Smooth muscle cell (in vitro differentiated cells): ENCODE measurements around the gene CNKSR2. TPM values are rescaled to one million over a fixed set of nuclear protein-coding genes. Genes with fewer than 3 reads are reported as not detected.
"Not testable (repeated sequence)": the region's sequence is repeated elsewhere in the genome, so short reads cannot be mapped to it uniquely, and the experiment has no call there.

ENCODE experiments used
- DNase-seq: peaks from one replicate; lab custom pipeline; 2025; ENCODE audit not compliant: unreplicated experiment; lab: John Stamatoyannopoulos, UW
- H2AFZ ChIP-seq: fragments of 200-600 bp; sonication (generic); 2 replicates; pipeline ENCODE4 v1.6.0; 2016; ENCODE audit warnings: antibody characterized with exemption, low read depth, mild to moderate bottlenecking
- H3F3A ChIP-seq: fragments of 200-600 bp; sonication (generic); 2 replicates; pipeline ENCODE4 v1.6.0; 2017; ENCODE audit warnings: antibody characterized with exemption, low read depth
- H3K27ac ChIP-seq: fragments of 200-600 bp; sonication (generic); 2 replicates; pipeline ENCODE4 v1.5.1; 2016; ENCODE audit warnings: low read depth, mild to moderate bottlenecking
- H3K27me3 ChIP-seq: fragments of 200-600 bp; sonication (generic); 2 replicates; pipeline ENCODE4 v1.6.1; 2016; ENCODE audit warnings: low read depth, mild to moderate bottlenecking
- H3K36me3 ChIP-seq: fragments of 200-600 bp; sonication (generic); 2 replicates; pipeline ENCODE4 v1.5.1; 2016; ENCODE audit warnings: low read depth
- H3K4me1 ChIP-seq: fragments of 200-600 bp; sonication (generic); 2 replicates; pipeline ENCODE4 v1.5.1; 2016; ENCODE audit warnings: low read depth
- H3K4me2 ChIP-seq: fragments of 200-600 bp; sonication (generic); 2 replicates; pipeline ENCODE4 v1.6.0; 2016; ENCODE audit warnings: mild to moderate bottlenecking
- H3K4me3 ChIP-seq: fragments of 200-600 bp; sonication (generic); 2 replicates; pipeline ENCODE4 v1.5.1; 2016; ENCODE audit warnings: mild to moderate bottlenecking
- H3K79me2 ChIP-seq: fragments of 200-600 bp; sonication (generic); 2 replicates; pipeline ENCODE4 v1.6.0; 2016; ENCODE audit warnings: low read depth, mild to moderate bottlenecking
- H3K9ac ChIP-seq: fragments of 200-600 bp; sonication (generic); 2 replicates; pipeline ENCODE4 v1.6.0; 2016; ENCODE audit warnings: low read depth
- H3K9me3 ChIP-seq: fragments of 200-600 bp; sonication (generic); replicated peaks from 2 replicates; pipeline ENCODE4 v1.5.1; 2016; ENCODE audit warnings: low read depth
- H4K20me1 ChIP-seq: fragments of 200-600 bp; sonication (generic); 2 replicates; pipeline ENCODE4 v1.6.0; 2016; ENCODE audit warnings: low read depth
- CTCF ChIP-seq: fragments of 200-600 bp; sonication (generic); IDR thresholded peaks from 2 replicates; pipeline ENCODE4 v1.5.1; 2017; ENCODE audit warnings: borderline replicate concordance, mild to moderate bottlenecking, antibody characterized with exemption; ENCODE audit not compliant: insufficient read depth, poor library complexity, severe bottlenecking
- WGBS: methylation state at CpG from one replicate; pipeline ENCODE4 v1.1.7; 2016; ENCODE audit warnings: low lambda C conversion rate; 5-methylcytosine and 5-hydroxymethylcytosine counted together
- polyA plus RNA-seq: library from polyadenylated mRNA; unstranded; fragments of >200 nt; fragmentation: Nextera tagmentation; extraction: Ambion mirVana; gene quantifications from 2 replicates; pipeline ENCODE4 v1.2.1, GENCODE V29; 2016
- total RNA-seq: library from RNA; depleted of rRNA; stranded (reverse); fragments of >200 nt; gene quantifications from 2 replicates; pipeline ENCODE4 v1.2.3, GENCODE V29; 2014

Gene CNKSR2
- total and polyA plus RNA-seq, 2 experiments from 2014 or later: 1.1 TPM; not detected in 1

DNA sequence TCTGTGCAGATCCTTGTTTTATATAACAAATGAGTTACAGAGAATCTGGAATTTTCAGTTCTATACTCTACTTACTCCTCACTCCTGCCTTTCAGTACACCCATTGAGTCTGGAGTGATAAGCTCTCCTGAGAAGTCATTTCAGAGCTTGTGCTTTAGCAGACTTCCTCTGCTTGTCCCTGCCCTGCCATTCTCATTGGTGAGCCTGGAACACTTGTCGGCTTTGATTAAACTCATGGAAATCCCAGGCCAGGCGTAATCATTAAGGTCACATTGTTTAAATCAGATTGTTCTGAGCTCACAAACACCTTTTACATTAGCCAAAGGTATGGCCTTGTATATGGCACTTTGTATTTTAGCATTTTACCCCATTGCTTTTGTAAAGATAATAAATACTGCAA is 102.7 kb downstream of the CNKSR2 start:
- no peak overlapping the region for H3K4me2 ChIP-seq
- no peak overlapping the region for H3K4me3 ChIP-seq
- H3F3A ChIP-seq: no peaks in the 10 kb centered on the region
- H3K36me3 ChIP-seq: no peaks in the 10 kb centered on the region
- no peak overlapping the region for H3K27ac ChIP-seq
- no peaks in the 10 kb centered on the region for H3K79me2 ChIP-seq
- H3K9me3 ChIP-seq: no peaks in the 10 kb centered on the region
- H3K4me1 ChIP-seq: no peaks in the 10 kb centered on the region
- no peak overlapping the region for H3K9ac ChIP-seq
- H2AFZ ChIP-seq: no peak overlapping the region
- no peaks in the 10 kb centered on the region for H4K20me1 ChIP-seq
- H3K27me3 ChIP-seq: no peaks in the 10 kb centered on the region
- TF ChIP-seq CTCF: no peak
- no peak for DNase-seq
- WGBS: 74% methylated on average over 2 of the region's 2 CpGs

DNA sequence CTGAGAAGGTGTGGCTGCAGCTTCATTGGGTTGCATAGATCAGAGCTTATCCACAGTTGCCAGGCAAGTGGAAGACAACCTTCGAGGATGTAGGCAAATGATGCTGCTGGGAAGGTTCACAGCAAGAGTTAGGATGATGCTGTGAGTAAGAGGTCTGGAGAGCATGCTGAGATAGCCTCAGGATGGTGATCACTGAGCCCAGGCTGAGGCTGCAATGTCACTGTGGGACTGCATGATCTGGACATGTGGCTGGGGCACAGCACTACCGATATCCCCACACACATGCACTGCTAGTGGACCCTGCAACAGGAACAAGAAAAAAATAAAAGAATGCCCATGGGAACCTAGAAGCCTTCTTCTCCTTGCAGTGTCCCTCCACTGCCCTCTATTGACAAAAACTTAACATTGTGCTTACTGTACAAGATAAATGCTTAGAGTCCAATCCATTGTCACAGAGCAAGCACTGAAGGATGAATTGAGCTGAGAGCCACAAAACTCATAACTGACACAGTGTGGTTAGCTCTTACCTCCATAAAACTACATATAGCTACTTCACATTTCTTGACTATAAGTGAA is 105.6 kb downstream of the CNKSR2 start:
- TF ChIP-seq CTCF: peak; percentile 61
- Histone ChIP-seq H4K20me1 (no peaks in the 10 kb centered on the region), H3K79me2 (no peaks in the 10 kb centered on the region), H3K9me3 (no peaks in the 10 kb centered on the region), H2AFZ (no peak overlapping the region), H3K4me2 (no peak overlapping the region), H3K4me1 (no peaks in the 10 kb centered on the region), H3K4me3 (no peak overlapping the region), H3F3A (no peaks in the 10 kb centered on the region), H3K36me3 (no peaks in the 10 kb centered on the region), H3K27ac (no peak overlapping the region), H3K27me3 (no peaks in the 10 kb centered on the region), H3K9ac (no peak overlapping the region)
- WGBS: 69% methylated on average over 2 of the region's 2 CpGs
- no peak for DNase-seq

DNA sequence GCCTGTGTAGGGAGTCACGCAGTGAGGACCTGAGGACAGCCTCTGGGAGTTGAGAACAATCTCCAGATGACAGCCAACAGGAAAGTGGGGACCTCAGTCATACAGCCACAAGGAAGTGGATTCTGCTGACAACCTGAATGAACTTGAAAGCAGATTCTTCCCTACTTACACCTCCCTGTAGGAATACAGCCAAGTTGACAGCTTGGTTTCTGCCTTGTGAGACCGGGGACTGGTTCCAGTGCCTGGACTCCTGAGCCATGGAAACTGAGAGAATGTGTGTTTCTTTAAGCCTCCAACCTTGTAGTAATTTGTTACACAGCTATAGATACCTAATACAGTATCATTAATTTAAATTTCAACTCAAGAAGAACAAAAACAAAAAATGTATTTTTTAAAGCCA is 107.5 kb downstream of the CNKSR2 start:
- no peaks in the 10 kb centered on the region for H3F3A ChIP-seq
- no peak for TF ChIP-seq CTCF
- no peak overlapping the region for H3K4me3 ChIP-seq
- WGBS: 63% methylated on average over 2 of the region's 2 CpGs
- H3K4me2 ChIP-seq: no peak overlapping the region
- no peaks in the 10 kb centered on the region for H3K27me3 ChIP-seq
- H3K27ac ChIP-seq: no peak overlapping the region
- H3K9ac ChIP-seq: no peak overlapping the region
- no peaks in the 10 kb centered on the region for H3K9me3 ChIP-seq
- no peak for DNase-seq
- no peak overlapping the region for H2AFZ ChIP-seq
- no peaks in the 10 kb centered on the region for H3K36me3 ChIP-seq
- H4K20me1 ChIP-seq: no peaks in the 10 kb centered on the region
- no peaks in the 10 kb centered on the region for H3K4me1 ChIP-seq
- no peaks in the 10 kb centered on the region for H3K79me2 ChIP-seq

DNA sequence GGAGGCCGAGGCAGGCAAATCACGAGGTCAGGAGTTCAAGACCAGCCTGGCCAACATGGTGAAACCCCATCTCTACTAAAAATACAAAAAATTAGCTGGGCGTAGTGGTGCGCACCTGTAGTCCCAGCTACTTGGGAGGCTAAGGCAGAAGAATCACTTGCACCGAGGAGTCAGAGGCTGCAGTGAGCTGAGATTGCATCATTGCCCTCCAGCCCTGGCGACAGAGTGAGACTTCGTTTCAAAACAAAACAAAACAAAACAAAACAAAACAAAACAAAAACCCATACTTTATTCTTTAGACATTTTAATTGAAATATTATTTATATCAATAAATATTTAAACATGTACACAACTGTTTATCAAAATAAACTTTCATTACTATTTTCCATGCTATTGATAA is 109.8 kb downstream of the CNKSR2 start:
- H3K27ac ChIP-seq, H3K4me2 ChIP-seq, H3K79me2 ChIP-seq, H3K36me3 ChIP-seq, H3K4me3 ChIP-seq, DNase-seq, H3K27me3 ChIP-seq, H2AFZ ChIP-seq, H3F3A ChIP-seq, H4K20me1 ChIP-seq, H3K9ac ChIP-seq, H3K9me3 ChIP-seq, H3K4me1 ChIP-seq: not testable (repeated sequence)
- WGBS: 79% methylated on average over 7 of the region's 7 CpGs
